Left renal pelvis (tissue), 4 donors: ENCODE results near the gene ERN1. TPM values are rescaled to one million over a fixed set of nuclear protein-coding genes. Genes with fewer than 3 reads are reported as not detected.

Experiments used
- DNase-seq, 4 donors: peaks; one replicate each; pipeline ENCODE4 v3.0.0-alpha.2; 2013; ENCODE audit warnings: low read depth in 4 of 4, low spot score in 3 of 4
- polyA plus RNA-seq, 4 donors: library from polyadenylated mRNA; unstranded; fragments of 120-200 nt; gene quantifications; one replicate each; pipeline ENCODE4 v1.2.1, GENCODE V29; 2013; ENCODE audit not compliant: insufficient read length in 4 of 4

ERN1 gene
- polyA plus RNA-seq, 4 donors, result 8.0 to 9.5 (median 9.0) TPM

DNA sequence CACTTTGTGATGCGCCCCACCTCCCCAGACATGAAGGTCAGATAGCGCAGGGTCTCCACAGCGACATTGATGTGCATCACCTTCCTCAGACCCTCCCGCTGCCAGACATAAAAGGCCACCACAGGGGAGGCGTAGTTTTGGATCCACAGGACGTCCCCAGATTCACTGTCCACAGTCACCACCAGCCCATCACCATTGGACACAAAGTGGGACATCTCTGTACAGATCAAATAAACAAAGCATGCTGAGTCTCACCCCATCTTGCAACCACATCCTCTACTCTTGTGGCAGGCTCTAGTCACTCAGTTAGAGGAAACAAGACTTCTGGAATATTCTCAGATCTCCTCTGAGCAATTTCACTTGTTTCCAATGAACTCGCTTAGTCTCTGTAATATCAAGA is 63.2 kb downstream of the ERN1 start:
- DNase-seq, result no peak

DNA sequence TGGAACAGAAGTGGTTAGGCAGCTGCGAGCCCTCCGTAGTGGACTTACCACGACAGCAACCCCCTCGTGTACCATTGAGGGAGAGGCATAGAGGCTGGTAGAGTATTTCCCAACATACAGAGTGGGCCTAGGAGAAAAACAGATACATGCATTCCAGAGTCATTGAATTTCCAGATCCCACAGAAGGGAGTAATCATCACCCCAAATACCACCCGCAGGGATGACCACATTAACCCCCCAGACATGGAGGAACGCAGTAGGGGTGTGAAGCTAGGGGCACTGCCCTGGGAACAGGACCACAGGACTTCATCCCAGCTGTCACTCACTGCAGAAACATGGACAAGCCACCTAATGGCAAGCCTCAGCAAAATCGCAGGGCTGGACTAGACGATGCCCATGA is 64.8 kb downstream of the ERN1 start:
- DNase-seq, result no peak

DNA sequence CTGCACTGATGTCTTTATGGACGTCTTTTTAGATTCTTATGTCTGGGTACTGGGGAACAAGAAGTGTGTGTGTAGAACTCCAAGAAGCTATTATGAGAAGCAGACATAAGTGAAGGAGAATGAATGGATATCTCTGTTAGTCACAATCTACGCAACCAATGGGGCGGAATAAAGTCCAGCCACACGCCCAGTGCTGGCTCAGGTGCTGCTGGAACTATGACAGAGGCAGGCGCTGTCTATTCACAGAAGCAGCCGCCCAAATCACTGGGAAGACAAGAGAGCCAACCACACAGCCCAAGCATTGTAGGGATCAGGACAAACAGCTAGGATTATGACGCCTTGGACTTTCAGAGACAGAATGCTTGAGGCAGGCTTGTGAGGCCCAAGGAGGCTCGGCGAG is 65.6 kb downstream of the ERN1 start:
- no peak for DNase-seq

DNA sequence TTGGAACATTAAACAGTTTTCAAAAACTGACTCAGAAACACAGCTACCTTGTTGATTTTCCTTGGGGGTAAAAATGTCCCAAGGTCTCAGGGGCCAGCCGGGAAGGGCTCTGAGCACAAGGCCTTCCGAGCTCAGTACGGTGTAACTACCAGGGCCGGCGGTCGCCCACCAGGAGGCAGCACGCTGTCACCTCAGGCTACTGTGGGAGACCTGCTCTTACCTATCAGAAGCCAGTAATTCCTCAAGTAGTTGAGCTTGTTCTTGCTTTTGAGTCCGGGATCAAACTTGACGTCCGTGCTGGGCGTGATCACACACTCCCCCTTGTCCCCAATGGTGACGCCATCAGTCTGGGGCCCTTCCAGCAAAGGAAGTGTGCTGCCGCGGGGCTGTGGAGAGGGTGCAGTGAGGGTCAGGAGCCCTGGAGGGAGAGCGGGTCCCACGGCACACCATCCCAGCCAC is 66.1 kb downstream of the ERN1 start:
- peak in 1 of 4 donors; percentile 55 for DNase-seq

DNA sequence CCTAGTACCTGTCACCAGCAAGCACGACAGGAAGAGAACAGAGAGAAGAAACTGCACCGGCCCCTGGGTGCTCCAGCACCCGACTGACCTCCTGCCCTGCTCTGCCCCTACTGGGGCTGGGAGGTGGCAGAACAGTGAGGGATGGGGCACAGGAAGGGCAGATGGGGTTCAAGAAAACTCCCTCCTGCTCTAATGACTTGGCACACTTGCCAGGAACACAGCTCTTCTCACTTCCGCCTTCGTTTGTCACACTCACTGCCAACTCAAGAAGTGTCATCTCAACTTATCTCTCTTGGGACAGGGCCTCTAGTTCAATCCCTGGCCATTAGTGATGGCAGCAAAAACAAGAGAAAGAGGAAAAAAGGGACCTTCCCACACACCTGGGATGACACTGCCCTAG is 66.9 kb downstream of the ERN1 start:
- DNase-seq, result no peak

DNA sequence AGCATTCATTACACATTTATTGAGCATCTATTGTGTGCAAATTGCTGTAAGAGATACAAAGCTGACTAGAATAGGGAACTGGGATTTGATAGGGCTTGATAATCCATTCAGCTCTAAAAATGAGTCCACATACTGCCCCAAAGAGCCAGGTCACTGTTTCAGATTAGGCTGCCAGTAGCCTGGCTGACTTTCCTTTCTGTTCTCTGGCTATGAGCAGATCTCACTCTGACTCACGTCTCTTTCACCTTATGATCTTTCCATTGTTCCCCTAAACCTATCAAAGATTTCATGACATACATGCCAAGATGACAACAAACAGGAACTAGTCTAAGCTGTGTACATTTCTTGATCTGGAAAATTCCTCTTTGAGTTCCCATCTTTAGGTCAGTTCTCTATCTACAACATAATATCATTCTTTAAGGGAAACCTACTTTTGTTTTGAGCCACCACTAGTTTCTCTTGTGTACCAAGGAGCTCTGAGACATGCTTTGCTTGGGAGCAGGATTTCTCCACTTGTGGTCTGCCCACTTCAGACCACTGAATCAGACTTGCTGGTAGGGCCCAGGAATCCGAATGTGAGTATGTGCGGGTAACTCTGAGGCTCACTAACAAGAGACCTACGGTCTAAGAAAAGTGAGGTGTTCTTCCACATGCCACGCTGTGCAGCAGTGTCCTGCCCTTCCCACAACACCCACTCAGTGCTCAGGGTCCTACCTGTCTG is 68.6 kb downstream of the ERN1 start:
- no peak for DNase-seq

DNA sequence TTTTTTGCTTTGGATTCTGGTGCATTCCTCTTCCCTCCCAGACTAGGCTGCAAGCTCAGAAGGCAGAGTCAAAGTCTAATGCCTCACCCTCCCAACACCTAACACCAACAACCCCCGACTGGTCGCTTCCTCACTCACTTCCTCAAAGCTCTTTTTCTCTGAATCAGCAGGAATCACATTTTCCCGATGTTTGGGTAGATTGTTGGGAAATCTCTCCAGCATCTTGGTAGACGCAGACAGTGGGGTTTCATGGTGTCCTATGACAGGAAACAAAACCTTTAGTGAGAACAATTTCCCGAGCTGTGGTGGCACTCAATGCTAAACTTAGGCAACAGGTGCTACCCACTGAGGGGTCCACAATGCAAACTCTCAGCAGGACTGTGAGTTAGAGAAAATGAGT is 69.6 kb downstream of the ERN1 start:
- DNase-seq, result no peak

DNA sequence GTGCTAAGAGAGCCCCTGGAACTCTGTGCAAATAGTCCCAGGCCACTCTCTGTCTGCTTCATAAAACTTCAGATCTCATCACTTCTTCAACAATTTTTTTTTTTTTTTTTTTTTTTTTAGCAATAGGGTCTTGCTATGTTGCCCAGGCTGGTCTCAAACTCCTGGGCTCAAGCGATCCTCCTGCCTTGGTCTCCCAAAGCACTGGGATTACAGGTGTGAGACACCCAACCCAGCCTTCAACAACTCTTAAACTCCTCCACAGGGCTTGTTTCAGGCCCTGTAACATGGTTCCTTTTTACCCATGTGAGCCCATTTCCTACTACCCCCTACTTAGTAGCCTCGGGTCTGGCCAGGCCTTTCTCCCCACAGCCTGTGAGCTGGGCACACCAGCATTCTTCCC is 70.2 kb downstream of the ERN1 start:
- no peak for DNase-seq

DNA sequence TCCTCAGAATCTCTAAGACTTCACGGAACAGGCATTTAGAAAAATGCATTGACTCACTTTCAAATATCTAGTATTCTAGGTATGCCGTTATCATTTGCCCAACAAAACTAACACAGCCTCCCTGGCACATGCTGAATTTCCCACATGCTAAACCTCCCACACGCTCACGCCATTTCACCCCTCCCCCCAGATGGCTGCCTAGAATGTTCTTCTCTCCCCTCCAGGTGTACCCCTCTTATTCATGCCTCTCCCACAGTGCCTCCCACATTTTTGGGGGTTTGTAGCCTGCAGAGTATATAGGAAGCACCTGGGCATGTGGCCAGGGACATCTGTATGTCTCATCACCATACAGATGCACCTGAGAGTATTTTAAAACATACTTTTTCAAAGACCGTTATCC is 71.3 kb downstream of the ERN1 start:
- no peak for DNase-seq

DNA sequence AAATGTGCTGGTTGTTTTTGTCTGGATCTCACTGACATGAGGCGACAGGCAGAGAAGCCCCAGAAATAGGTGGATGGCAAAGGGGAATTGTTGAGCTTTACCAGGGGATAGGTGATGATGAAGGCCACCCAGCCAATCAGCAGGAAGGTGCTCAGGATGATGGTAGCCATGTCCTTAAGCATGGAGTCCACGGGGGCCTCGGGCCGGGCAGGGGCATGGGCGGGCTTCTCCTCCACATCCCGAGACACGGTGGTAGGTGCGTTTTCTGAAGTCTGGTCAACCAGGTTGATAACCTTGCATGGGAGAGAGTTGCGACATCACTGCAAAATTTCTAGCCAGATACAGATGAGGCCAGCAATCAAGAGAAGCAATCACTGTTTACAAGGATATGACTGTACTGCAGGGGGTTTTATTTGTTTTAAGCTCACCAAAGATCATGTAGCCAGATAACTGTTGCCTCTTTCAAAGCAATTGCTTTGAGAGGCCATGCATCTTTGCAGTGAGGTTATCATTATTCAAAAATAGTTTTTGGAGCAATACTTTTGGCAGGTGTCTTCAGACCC is 72.2 kb downstream of the ERN1 start:
- no peak for DNase-seq

DNA sequence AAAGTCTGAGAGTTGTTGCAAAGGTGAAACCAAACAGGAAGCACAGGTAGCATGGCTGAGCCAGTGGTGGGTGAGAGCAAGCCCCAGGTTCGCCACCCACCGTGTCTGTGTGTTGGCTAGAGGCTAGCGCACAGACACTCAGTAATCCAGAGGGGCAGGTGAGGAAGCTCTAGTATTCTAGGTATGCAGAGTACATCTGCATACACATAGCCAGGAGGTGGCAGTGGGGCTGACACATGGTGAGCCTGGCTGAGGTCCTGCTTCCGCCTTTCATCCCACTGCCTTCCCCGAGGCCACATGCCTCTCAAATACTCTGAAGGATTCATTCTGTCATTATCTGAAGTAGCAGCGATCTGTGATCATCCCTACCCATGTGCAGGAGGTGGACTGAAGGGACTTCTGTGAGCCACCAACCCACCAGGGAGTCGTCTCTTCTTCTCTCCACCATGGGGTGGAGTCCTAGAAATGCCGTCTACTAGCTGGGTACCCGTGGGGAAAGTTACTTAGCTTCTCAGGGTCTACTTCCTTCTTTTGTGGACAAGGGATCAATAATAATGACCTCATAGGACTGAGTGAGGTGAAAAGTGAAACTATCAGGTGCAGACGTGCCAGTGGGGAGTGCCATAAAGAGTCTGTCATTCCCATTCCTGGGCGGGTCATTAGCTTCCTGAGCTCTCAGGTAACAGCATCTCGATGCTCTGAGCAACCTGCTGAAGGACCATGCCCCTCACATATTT is 73.5 kb downstream of the ERN1 start:
- no peak for DNase-seq

DNA sequence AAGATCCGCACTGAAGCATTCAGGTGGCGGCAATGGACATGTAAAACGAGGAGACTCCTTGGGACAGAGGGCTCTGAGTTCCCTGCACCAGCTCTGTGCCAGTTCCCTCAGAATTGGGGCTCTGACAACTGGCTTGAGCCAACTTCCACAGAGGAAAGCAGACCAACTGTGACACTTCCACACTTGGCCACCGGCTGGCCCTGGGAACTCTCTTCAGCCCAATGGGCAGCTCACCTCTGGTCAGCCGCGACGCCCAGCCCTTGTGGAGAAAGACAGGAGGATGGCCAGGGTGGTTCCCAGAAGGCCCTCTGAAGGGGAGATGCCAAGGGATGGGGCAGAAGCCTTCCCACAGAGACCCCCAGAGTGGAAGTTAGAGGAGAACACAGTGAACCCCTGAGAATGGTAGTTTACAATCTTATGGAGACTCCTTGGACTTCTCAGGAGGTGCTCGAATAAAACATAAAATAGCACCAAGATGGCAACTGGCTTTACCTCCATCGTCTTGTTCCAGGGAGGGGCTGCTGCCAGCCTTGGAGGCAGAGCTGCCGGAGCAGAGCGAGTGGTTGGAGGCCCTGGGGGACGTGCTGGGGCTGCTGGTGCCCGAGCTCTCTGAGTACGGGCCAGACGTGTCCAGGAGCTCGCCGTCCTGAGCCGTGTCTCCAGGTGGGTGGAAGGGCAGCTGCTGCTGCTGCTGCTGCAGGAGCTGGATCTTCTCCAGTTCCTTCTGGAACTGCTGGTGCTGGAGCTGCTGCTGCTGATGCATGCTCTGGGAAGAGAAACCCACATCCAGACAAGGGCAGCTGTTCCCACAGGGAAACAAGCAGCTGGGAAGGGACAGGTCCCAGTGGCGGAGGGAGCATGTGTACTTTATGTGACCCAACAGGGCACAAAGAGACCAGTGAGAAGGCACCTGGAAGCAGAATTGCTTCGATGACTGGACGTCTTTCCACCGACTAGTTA is 74.5 kb downstream of the ERN1 start:
- no peak for DNase-seq

DNA sequence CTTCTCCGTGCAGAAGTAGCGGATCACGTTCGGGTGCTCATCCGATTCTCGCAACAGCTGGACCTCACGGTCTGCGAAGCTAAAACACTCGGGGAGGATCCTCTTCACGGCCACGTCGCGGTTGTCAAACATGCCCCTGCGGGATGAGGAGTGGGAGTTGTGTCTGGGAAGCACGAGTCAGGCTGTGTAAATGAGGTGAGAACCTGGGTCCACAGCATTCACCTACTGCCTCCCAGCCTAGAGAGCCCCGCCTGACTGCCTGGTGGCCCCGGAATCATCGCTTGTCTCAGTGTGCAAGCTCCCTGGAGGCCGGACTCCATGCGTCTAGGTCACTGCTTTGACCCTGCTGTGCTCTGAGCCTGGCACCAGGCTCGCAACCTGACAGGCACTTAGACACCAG is 75.6 kb downstream of the ERN1 start:
- DNase-seq, result no peak

DNA sequence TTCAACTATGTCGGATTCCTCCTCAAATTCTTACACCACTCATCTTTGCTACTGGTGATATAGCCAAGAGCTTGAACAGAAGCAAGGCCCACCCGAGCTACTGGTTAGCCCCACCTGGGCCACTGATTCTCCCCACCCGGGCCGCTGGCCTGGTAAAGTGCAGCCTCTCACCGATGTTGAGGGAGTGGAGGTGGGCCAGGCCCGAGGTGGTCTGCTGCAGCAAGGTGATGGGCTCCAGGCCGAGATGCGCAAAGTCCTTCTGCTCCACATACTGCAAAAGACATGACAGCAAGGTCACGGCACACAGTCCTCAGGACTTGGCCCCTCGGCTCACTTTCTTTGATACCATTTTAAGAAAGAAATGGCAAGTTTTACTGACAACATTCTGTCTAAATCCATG is 76.8 kb downstream of the ERN1 start:
- DNase-seq, result no peak

DNA sequence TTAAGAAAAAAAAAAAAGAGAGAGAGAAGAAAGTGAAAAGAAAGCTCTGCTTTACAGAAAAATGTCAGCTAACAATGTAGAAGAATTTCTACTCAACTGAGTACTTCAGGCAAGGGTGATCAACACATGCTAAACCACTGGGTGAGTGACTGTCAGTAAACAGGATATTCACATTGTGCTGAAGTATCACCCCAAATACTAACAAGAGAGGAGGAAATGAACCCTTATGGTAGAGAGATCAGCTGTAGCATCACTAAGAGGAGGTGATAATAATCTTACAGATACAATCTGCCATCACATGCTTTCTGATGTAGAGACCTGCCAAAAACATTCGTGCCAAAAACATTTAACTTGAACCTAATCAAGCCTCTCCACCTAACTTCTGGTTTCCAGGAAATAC is 78.8 kb downstream of the ERN1 start:
- DNase-seq, result no peak

DNA sequence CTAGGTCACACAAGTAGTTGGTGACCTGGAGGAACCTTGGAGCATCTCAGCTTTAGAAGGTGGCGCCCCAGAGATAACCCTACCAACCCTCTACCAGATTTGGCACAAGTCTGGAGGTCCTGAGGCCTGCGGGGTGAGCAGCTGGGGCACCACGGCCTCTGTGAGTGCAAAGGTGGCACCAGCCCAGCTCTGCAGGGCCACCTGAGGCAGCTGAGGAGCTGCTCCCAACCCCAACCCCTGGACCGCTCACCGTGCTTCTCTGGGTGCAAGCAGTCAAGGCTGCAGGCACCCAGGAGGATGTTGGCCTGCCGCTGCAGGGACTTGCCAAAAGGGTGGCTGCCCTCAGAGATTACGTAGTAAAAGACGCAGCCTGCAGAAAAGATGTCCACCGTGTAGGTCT is 81.1 kb downstream of the ERN1 start:
- no peak for DNase-seq

DNA sequence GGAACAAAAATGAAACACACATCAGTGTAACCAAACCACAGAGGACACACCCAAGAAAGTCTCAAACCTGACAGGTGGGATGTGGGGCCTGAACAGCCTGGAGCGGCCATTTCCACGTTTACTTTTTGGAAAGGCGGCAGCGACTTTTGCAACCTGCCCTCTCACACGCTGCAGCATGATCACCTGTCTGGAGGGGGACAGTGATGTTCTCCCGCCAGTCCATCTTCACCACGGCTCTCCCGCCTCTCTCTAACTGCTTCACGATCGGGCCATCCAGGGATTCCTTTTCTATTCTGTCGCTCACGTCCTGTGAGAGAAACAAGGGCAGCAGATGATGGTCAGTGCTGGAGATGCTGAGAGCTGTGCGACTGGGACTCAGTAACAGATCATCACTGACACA is 84.8 kb downstream of the ERN1 start:
- no peak for DNase-seq

DNA sequence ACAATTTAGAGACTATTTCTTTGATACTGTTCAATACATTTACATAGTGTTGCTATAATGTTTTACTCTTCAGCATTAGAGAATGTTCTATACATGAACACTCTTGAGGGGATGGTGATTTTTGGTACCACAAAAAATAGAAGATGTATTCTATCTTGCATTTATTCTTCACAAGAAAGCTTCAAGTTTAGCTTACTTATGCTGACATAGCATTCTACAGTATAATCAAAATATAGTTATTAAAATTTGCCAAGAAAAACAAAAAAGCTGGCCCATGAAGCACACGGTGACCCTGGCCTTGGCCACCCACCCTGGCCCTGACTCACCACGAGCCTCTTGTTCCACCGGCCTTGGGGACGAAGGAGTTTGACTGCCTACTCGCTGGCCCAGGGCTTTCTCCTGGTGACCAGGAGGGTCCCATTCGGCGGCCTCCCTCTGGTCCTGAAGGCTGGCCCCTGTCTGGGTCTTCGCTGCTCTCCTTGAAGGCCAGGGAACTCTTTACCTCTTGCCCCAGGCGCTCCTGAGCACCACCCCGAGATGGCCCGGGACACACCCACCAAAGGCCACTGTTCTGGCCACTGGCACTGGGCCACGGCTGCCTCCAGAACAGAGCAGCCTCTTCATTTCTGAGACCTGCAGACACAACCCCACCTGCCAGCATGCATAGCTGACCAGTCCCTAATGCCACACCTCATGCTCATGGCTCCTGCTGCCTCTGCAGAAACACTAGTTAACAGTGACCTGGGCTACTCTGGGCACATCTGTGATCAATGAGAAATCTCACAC is 87.1 kb downstream of the ERN1 start:
- DNase-seq, result no peak

DNA sequence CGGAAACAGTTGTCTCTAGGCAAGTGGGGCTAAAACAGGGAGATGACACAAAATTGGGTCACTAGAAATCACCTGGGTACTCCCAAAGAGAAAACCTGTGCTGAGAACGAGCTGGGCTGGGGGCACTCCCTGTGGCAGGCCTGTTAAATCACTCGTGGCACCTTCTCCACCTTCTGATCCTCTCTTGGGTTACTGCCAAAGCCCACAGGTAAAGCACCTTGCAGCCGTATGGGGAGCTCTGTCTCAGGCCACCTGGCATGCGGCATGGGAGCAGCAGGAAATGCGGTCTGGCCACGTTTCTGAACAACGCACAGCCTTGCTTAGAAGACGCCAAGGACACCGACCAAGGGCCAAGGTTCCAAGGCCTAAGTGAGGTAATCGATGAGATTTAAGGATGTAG is 88.0 kb downstream of the ERN1 start:
- DNase-seq, result no peak

DNA sequence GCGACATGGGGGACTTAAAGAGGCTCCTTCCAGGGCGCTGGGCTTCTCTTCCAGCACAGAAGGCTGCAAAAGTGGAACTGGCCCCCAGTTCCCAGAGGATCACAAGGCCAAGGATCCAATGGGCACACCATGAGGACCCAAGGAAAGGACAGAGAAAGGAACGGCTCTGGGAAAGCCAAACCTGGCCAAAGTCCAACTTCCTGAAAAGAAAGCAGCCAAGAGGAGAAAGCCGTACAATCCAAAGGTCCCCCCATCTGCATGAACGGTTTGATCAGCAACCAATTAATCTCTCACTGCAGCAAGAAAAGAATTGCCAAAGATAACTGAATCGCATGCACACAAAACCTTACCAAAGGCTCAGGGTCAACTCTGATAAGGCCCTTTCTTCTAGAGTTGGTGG is 89.7 kb downstream of the ERN1 start:
- DNase-seq, result no peak
